GM21576 (cell line): ENCODE data around the gene RELN.

Source experiments
- ATAC-seq: cut with Tn5 transposase; IDR thresholded peaks from one replicate; pipeline ENCODE4 v1.9.1; 2021; ENCODE audit warnings: mild to moderate bottlenecking, moderate library complexity; ENCODE audit not compliant: unreplicated experiment

The RELN gene

GRCh38 chr7:103439661-103440060 is 549.8 kb downstream of the RELN start:
- no peak for ATAC-seq

DNA sequence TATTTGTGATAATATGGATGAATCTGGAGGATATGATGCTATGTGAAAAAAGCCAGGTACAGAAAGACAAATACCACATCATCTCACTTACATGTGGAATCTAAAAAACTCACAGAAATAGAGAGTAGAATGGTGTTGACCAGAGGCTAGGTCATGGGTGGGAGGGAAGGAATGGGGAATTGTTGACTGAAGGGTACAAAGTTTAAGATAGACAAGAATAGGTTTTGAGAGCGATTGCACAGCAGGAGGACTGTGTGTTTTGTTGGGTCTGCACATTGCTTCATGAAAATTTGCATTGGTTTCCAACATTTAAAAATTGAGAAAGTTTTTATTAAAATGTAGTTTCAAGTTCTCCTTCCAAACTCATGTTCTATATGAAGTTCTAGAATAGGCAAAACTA is 551.8 kb downstream of the RELN start:
- no peak for ATAC-seq

DNA sequence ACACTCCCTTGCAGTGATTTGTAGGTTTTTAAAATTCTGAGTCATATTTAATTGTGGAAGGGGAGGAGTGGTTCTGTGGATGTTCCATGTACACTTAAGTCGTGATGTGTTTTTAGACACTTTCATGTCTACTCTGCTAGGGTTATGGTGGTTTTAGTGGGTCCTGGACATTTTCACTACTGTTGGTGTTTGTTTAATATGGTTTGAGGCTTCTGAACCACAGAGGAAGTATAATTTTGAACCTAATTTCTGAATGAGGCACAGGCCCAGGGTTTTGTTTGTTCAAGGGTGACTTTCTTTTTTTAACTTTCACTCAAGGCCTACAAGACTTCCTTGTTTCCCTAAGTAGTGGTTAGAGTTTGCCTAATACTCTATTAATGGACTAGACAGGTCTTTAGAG is 556.7 kb downstream of the RELN start:
- no peak for ATAC-seq

DNA sequence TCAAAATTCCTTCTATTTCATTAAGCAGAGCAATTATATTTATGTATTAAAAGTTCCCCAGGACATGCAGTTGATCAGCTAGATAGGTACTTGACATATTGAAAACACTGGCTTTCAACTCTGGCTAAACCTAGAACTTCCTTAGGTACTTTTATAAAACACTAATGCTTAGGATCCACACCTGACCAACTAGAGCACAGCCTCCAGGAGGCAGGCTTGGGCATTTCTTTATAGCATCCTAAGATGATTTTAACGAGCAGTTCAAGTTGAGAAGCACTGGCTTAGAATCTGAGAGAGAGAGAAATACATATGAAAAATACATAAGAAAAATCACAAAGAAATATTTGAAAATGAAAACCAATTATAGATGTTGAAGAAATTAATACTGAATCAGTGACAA is 564.3 kb downstream of the RELN start:
- no peak for ATAC-seq

DNA sequence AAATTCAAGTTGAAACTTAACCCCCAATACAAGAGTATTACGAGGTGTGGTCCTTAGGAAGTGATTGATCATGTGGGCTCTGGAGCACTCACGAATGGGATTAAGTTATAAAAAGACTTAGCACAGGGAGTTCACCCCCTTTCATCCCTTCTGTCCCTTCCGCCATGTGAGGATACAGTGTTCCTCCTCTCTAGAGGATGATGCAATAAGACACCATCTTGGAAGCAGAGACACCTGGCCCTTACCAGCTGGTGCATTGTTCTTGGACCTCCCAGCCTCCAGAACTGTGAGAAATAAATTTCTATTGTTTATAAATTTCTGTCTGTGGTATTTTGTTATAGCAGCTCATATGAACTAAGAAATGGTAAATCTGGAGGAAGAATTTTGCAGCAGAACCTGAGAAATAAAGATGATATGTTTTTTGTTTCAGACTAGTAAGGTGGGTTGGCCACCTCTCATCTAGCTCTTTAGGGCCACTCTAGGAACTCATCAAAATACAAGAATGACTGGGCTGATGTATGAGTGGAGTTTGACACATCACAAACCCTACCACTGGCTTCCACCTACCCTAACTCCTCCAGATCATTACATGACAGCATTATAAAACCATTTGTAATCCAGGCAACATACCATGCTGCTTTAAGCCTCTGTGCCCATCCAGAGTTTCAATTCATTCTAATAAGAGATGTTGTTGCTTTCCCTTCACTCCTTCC is 565.8 kb downstream of the RELN start:
- no peak for ATAC-seq
